Cardiac muscle cell (in vitro differentiated cells and primary cell): ENCODE data around the gene PAX8. TPM values are rescaled to one million over a fixed set of nuclear protein-coding genes. Genes with fewer than 3 reads are reported as not detected.

Source experiments
- DNase-seq, 2 donors: peaks; one replicate each; pipeline versions ENCODE4 v3.0.0 to v3.0.0-alpha.2; 2010 to 2017; ENCODE audit warnings: low read depth in 1 of 2, low spot score in 1 of 2
- H3K27ac ChIP-seq: fragments of 200-600 bp; sonication (generic); 2 replicates; pipeline ENCODE4 v1.5.1; 2016
- H3K27me3 ChIP-seq: fragments of 200-600 bp; sonication (generic); 2 replicates; pipeline ENCODE4 v1.6.0; 2016; ENCODE audit warnings: control low read depth
- H3K36me3 ChIP-seq: fragments of 200-600 bp; sonication (generic); 2 replicates; pipeline ENCODE4 v1.5.1; 2016; ENCODE audit warnings: control low read depth
- H3K4me1 ChIP-seq: fragments of 200-600 bp; sonication (generic); 2 replicates; pipeline ENCODE4 v1.8.1; 2017; ENCODE audit warnings: low read depth, mild to moderate bottlenecking, mixed run types
- H3K4me3 ChIP-seq: fragments of 200-600 bp; sonication (generic); 2 replicates; pipeline ENCODE4 v1.5.1; 2016; ENCODE audit warnings: mild to moderate bottlenecking
- H3K9me3 ChIP-seq: fragments of 200-600 bp; sonication (generic); 2 replicates; pipeline ENCODE4 v1.5.1; 2017; ENCODE audit warnings: low read depth, mild to moderate bottlenecking, control low read depth
- CTCF ChIP-seq: IDR thresholded peaks from 2 replicates; pipeline ENCODE4 v1.5.1; 2012; ENCODE audit warnings: low read depth, mild to moderate bottlenecking, low read length
- polyA plus RNA-seq: library from polyadenylated mRNA; unstranded; fragments of >200 nt; fragmentation: Nextera tagmentation; extraction: Ambion mirVana; gene quantifications from 2 replicates; pipeline ENCODE4 v1.2.1, GENCODE V29; 2016
- total RNA-seq: library from RNA; depleted of rRNA; stranded (reverse); fragments of >200 nt; gene quantifications from 2 replicates; pipeline ENCODE4 v1.2.3, GENCODE V29; 2016

PAX8 gene
- total and polyA plus RNA-seq, 2 experiments from 2014 or later, result not detected

- no peak for TF ChIP-seq CTCF
- Histone ChIP-seq H3K27me3 (no peaks in the 10 kb centered on the region), H3K36me3 (no peaks in the 10 kb centered on the region), H3K4me1 (peaks cover 7% of the 10 kb centered on the region), H3K27ac (no peak overlapping the region), H3K9me3 (no peaks in the 10 kb centered on the region), H3K4me3 (no peak overlapping the region)
- no peak for DNase-seq
Observed at GRCh38 chr2:113179446-113180045, 99.2 kb downstream of the PAX8 start.

- H3K4me3 ChIP-seq, result no peak overlapping the region
- no peaks in the 10 kb centered on the region for H3K27me3 ChIP-seq
- H3K4me1 ChIP-seq, result peaks cover 7% of the 10 kb centered on the region
- TF ChIP-seq CTCF, result no peak
- DNase-seq, result no peak
- no peak overlapping the region for H3K27ac ChIP-seq
- H3K9me3 ChIP-seq, result no peaks in the 10 kb centered on the region
- no peaks in the 10 kb centered on the region for H3K36me3 ChIP-seq
Observed at GRCh38 chr2:113178891-113179290, 99.8 kb downstream of the PAX8 start.

- no peak for DNase-seq
- H3K36me3 ChIP-seq, result no peaks in the 10 kb centered on the region
- H3K27ac ChIP-seq, result no peak overlapping the region
Observed at GRCh38 chr2:113178069-113178746, 100.5 kb downstream of the PAX8 start.

GRCh38 chr2:113176696-113177355 is 101.9 kb downstream of the PAX8 start:
- no peaks in the 10 kb centered on the region for H3K36me3 ChIP-seq

More at GRCh38 chr2:113178069-113178746, 100.5 kb downstream of the PAX8 start:
- no peaks in the 10 kb centered on the region for H3K9me3 ChIP-seq
- no peak overlapping the region for H3K4me3 ChIP-seq
- H3K4me1 ChIP-seq, result peaks cover 7% of the 10 kb centered on the region
- TF ChIP-seq CTCF, result no peak
- no peaks in the 10 kb centered on the region for H3K27me3 ChIP-seq

More at GRCh38 chr2:113176696-113177355, 101.9 kb downstream of the PAX8 start:
- Histone ChIP-seq H3K4me1 (peaks cover 7% of the 10 kb centered on the region), H3K27ac (no peak overlapping the region), H3K9me3 (no peaks in the 10 kb centered on the region), H3K4me3 (no peak overlapping the region), H3K27me3 (no peaks in the 10 kb centered on the region)
- no peak for DNase-seq
- TF ChIP-seq CTCF, result no peak
